HEK293T (cell line): Measurements from ENCODE around the gene ATP13A1.

Experiments used
- BHLHE40 ChIP-seq: fragments of 450-650 bp; IDR thresholded peaks from 2 replicates; pipeline ENCODE4 v1.6.1; 2016; ENCODE audit warnings: mild to moderate bottlenecking, moderate library complexity, borderline replicate concordance
- LEF1 ChIP-seq: fragments of 450-650 bp; IDR thresholded peaks from 2 replicates; pipeline ENCODE4 v1.6.1; 2017; ENCODE audit warnings: mild to moderate bottlenecking, borderline replicate concordance
- PKNOX1 ChIP-seq: fragments of 450-650 bp; IDR thresholded peaks from 2 replicates; pipeline ENCODE4 v1.6.1; 2016
- SP1 ChIP-seq: fragments of 450-650 bp; IDR thresholded peaks from 2 replicates; pipeline ENCODE4 v1.6.1; 2017
- SUZ12 ChIP-seq: fragments of 450-650 bp; IDR thresholded peaks from 2 replicates; pipeline ENCODE4 v1.6.1; 2016; ENCODE audit warnings: mild to moderate bottlenecking
- TARDBP ChIP-seq: fragments of 450-650 bp; IDR thresholded peaks from 2 replicates; pipeline ENCODE4 v1.6.1; 2016

DNA sequence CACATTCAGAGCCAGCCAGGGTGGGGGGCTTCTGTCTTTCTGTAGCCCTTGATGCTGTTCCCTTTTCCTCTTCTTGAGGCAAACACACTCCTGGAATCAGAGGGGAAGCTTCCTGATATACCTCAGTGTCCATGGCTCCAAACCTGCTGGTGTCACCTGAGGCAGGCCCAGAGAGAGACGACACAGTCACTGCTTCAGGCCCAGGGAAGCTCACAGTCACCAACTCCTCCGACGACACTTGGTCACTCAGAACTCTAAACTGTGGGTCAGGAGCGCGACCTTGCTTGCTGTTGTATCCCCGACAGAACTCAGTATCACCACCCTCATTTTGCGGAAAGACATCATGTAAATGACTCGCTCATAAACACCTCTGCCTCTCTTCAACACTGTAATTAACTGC, 1.1 kb downstream of the ATP13A1 start:
- TF ChIP-seq SUZ12: no peak
- no peak for TF ChIP-seq LEF1
- TF ChIP-seq TARDBP: no peak
- no peak for TF ChIP-seq BHLHE40
- no peak for TF ChIP-seq SP1
- TF ChIP-seq PKNOX1: no peak
